ENCODE measurements around the gene SPTBN1.

Gene SPTBN1

DNA sequence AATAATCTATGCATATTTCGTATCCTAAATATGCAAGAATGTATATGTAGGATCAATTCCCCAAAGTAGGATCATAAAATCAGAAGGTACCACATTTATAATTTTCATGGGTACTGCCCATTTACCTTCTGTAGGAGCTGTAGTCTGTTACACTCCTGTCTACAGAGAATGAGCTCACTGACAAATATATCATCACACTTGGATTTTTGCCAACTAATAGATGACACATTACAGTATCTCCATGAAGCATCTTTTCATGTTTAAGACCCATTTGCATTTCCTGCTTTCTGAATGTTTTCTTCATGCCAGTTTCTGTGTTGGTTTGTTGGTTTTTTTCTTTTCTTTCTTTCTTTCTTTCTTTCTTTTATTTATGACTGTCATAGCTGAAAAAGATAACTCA lies 196.4 kb downstream of the SPTBN1 start:
- Histone ChIP-seq H3K27ac (ENCODE audit: insufficient read depth, low read length, poor library complexity, severe bottlenecking) (no peak overlapping the region), H3K9me3 (ENCODE audit: control insufficient read depth, low read length) (no peaks in the 10 kb centered on the region), H3K4me3 (ENCODE audit: insufficient read depth, low read depth, low read length, poor library complexity, severe bottlenecking) (no peak overlapping the region), H3K4me1 (ENCODE audit: control insufficient read depth, insufficient read depth, low read length, poor library complexity, severe bottlenecking) (no peaks in the 10 kb centered on the region), H3K27me3 (replicated peaks; ENCODE audit: control insufficient read depth, insufficient read depth, low read length, poor library complexity, severe bottlenecking) (no peaks in the 10 kb centered on the region), H3K36me3 (ENCODE audit: control insufficient read depth, insufficient read depth, low read length) (peaks cover 98% of the 10 kb centered on the region)
- DNase-seq = no peak

DNA sequence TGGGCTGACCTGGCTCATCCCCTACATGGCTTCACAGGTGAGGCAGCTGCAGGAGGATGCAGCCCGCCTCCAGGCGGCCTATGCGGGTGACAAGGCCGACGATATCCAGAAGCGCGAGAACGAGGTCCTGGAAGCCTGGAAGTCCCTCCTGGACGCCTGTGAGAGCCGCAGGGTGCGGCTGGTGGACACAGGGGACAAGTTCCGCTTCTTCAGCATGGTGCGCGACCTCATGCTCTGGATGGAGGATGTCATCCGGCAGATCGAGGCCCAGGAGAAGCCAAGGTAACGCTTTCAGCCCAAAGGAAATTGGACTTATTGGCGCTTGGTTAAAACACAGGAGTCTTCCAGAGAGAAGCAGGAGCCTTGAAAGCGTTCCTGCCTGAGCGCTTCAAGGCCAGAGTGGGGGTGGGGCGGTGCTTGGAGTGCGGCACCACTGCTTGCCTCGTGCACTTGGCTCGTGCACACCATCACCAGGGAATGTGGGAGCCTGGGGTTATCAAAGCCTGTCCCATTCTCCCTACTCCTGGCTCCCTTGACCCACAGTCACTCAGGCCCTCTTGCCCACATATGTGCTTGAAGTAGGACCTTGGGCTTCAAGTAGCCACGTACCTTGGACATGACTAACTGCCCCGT lies 197.6 kb downstream of the SPTBN1 start:
- Histone ChIP-seq H3K27me3 (replicated peaks; ENCODE audit: control insufficient read depth, insufficient read depth, low read length, poor library complexity, severe bottlenecking) (no peaks in the 10 kb centered on the region), H3K9me3 (ENCODE audit: control insufficient read depth, low read length) (no peaks in the 10 kb centered on the region), H3K27ac (ENCODE audit: insufficient read depth, low read length, poor library complexity, severe bottlenecking) (no peak overlapping the region), H3K36me3 (ENCODE audit: control insufficient read depth, insufficient read depth, low read length) (peaks cover 98% of the 10 kb centered on the region), H3K4me1 (ENCODE audit: control insufficient read depth, insufficient read depth, low read length, poor library complexity, severe bottlenecking) (no peaks in the 10 kb centered on the region), H3K4me3 (ENCODE audit: insufficient read depth, low read depth, low read length, poor library complexity, severe bottlenecking) (no peak overlapping the region)
- DNase-seq = no peak

DNA sequence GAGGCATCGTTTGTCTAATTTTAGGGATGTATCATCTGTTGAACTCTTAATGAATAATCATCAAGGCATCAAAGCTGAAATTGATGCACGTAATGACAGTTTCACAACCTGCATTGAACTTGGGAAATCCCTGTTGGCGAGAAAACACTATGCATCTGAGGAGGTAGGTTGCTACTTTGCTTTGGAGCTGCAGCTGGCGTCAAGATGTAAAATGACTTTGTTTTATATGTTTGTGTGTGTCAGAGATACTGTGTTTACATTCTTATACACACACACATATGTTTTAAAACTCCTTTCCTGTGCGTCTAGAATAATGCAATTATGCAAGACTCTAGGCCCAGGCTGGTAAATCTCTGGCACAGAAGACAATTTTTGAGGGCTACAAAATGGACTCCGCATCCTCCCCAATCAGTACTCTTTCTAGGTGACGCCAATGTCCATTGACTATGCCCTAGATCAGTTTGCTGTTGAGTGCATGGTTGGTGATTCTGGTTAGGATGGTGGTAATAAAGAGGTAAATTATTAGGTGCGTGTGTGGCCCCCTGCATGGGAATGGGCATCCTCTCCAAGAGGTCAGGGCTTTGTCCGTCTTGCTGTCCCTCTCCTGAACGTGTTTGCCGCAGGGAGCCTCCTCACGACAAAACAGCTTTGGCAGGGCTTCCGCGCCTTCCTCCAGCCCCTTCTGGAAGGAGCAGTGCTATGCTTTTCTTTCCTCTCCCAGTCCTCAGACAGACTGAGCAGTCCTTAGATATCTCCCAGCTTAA lies 199.1 kb downstream of the SPTBN1 start:
- Histone ChIP-seq H3K36me3 (ENCODE audit: control insufficient read depth, insufficient read depth, low read length) (peaks cover 98% of the 10 kb centered on the region), H3K9me3 (ENCODE audit: control insufficient read depth, low read length) (no peaks in the 10 kb centered on the region), H3K4me1 (ENCODE audit: control insufficient read depth, insufficient read depth, low read length, poor library complexity, severe bottlenecking) (no peaks in the 10 kb centered on the region), H3K27ac (ENCODE audit: insufficient read depth, low read length, poor library complexity, severe bottlenecking) (no peak overlapping the region), H3K27me3 (replicated peaks; ENCODE audit: control insufficient read depth, insufficient read depth, low read length, poor library complexity, severe bottlenecking) (no peaks in the 10 kb centered on the region), H3K4me3 (ENCODE audit: insufficient read depth, low read depth, low read length, poor library complexity, severe bottlenecking) (no peak overlapping the region)
- no peak for DNase-seq

DNA sequence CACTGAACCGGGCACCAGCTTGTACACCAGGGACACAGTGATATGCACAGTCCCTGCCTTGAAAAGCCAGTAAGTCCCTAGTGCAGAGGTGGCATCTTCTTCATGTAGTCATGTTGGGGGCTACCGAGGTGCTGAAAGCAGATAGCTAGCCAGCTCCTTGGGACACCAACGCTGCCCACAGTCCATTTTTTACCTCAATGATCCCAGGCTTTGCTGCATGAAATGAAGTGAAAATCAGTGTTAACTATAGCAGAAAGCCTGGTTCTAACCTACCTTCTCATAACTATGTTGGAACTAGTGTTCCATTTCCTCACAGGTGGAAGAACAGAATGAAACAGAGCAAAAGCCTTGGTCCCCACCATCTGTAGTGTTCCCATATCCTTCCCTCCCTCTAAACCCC lies 200.7 kb downstream of the SPTBN1 start:
- H3K36me3 ChIP-seq (ENCODE audit: control insufficient read depth, insufficient read depth, low read length) = peaks cover 92% of the 10 kb centered on the region
- no peak for DNase-seq
- no peak overlapping the region for H3K27ac ChIP-seq (ENCODE audit: insufficient read depth, low read length, poor library complexity, severe bottlenecking)
- no peak overlapping the region for H3K4me3 ChIP-seq (ENCODE audit: insufficient read depth, low read depth, low read length, poor library complexity, severe bottlenecking)
- no peaks in the 10 kb centered on the region for H3K4me1 ChIP-seq (ENCODE audit: control insufficient read depth, insufficient read depth, low read length, poor library complexity, severe bottlenecking)
- H3K27me3 ChIP-seq (replicated peaks; ENCODE audit: control insufficient read depth, insufficient read depth, low read length, poor library complexity, severe bottlenecking) = no peaks in the 10 kb centered on the region
- no peaks in the 10 kb centered on the region for H3K9me3 ChIP-seq (ENCODE audit: control insufficient read depth, low read length)

DNA sequence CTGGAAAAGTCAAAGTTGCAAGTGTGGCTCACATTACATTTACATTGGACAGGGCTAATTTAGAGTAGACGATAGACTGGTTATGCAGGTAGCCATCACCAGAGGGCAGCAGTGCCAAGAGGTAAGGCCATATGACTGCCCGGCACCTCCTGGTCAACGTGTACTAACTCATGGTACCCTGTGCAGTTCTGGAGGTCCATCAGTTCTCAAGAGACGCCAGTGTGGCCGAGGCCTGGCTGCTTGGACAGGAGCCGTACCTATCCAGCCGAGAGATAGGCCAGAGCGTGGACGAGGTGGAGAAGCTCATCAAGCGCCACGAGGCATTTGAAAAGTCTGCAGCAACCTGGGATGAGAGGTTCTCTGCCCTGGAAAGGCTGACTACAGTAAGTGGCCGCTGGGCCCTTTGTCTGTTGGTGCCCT lies 201.5 kb downstream of the SPTBN1 start:
- Histone ChIP-seq H3K4me1 (ENCODE audit: control insufficient read depth, insufficient read depth, low read length, poor library complexity, severe bottlenecking) (no peaks in the 10 kb centered on the region), H3K27me3 (replicated peaks; ENCODE audit: control insufficient read depth, insufficient read depth, low read length, poor library complexity, severe bottlenecking) (no peaks in the 10 kb centered on the region), H3K27ac (ENCODE audit: insufficient read depth, low read length, poor library complexity, severe bottlenecking) (no peak overlapping the region), H3K9me3 (ENCODE audit: control insufficient read depth, low read length) (no peaks in the 10 kb centered on the region), H3K36me3 (ENCODE audit: control insufficient read depth, insufficient read depth, low read length) (peaks cover 92% of the 10 kb centered on the region), H3K4me3 (ENCODE audit: insufficient read depth, low read depth, low read length, poor library complexity, severe bottlenecking) (no peak overlapping the region)
- no peak for DNase-seq

DNA sequence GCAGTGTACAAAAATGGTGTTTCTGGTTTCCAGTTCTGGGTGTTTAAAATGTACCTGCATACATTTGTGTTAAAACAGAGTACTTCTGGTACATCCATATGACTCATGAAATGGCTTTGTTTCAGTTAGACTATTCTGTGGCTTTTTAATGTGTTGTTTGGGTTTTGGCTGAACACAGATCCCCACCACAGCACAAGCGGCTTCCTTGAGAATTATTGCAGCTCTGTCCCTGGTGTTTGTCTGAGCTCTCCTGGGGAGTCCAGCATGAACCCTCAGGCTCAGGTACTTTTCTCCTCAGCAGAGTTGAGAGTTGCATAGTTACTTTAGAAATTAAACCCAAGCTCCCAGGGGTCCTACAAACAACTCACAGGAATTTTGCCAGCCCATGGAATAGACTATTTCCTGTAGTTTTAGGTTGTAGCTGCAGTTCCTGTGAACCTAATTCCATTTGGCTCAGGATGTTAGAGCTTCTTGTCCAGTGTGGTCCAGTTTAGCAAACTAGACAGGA lies 202.5 kb downstream of the SPTBN1 start:
- H3K36me3 ChIP-seq (ENCODE audit: control insufficient read depth, insufficient read depth, low read length) = peaks cover 91% of the 10 kb centered on the region
- DNase-seq = no peak
- no peaks in the 10 kb centered on the region for H3K9me3 ChIP-seq (ENCODE audit: control insufficient read depth, low read length)
- H3K4me3 ChIP-seq (ENCODE audit: insufficient read depth, low read depth, low read length, poor library complexity, severe bottlenecking) = no peak overlapping the region
- no peak overlapping the region for H3K27ac ChIP-seq (ENCODE audit: insufficient read depth, low read length, poor library complexity, severe bottlenecking)
- no peaks in the 10 kb centered on the region for H3K4me1 ChIP-seq (ENCODE audit: control insufficient read depth, insufficient read depth, low read length, poor library complexity, severe bottlenecking)
- H3K27me3 ChIP-seq (replicated peaks; ENCODE audit: control insufficient read depth, insufficient read depth, low read length, poor library complexity, severe bottlenecking) = no peaks in the 10 kb centered on the region

DNA sequence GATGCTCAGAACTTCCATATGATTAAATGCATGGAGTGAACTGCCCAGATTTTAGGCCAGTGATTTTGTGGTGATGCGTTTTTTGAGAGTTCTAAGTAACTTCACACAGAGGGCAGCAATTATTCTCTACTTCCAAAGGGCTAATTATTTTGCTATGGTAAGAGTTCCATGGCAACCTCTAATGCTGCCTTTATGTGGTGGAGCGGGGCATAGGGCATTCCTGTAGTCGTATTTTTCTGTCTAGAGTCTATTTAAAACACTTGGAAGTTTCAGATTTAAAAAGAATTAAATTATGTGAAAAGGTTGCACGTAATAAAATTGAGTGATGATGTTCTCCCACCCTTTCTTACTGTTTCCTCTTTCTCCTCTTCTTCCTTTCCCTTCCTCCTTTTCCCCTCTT lies 203.4 kb downstream of the SPTBN1 start:
- Histone ChIP-seq H3K4me1 (ENCODE audit: control insufficient read depth, insufficient read depth, low read length, poor library complexity, severe bottlenecking) (no peaks in the 10 kb centered on the region), H3K27me3 (replicated peaks; ENCODE audit: control insufficient read depth, insufficient read depth, low read length, poor library complexity, severe bottlenecking) (no peaks in the 10 kb centered on the region), H3K9me3 (ENCODE audit: control insufficient read depth, low read length) (no peaks in the 10 kb centered on the region), H3K36me3 (ENCODE audit: control insufficient read depth, insufficient read depth, low read length) (peaks cover 89% of the 10 kb centered on the region), H3K27ac (ENCODE audit: insufficient read depth, low read length, poor library complexity, severe bottlenecking) (no peak overlapping the region), H3K4me3 (ENCODE audit: insufficient read depth, low read depth, low read length, poor library complexity, severe bottlenecking) (no peak overlapping the region)
- DNase-seq = no peak

DNA sequence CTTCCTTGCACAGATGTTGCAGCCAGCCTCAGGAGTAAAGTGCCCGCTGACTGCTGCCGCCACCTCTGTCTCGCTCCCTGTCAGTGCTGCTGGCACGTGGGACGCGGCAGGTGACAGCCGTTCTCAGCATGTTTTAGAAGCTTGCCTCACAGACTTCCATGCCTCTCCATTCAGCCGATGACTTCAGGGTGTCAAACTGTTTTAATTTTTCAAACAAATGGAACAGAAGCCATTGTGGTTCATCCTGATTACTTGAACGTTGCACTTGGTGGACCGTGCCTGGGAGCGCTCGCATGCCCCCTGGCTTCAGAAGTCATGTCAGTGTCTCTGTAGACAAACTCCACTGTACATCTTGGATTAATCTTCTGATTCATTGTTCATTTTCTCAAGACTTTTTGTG lies 204.6 kb downstream of the SPTBN1 start:
- H3K4me1 ChIP-seq (ENCODE audit: control insufficient read depth, insufficient read depth, low read length, poor library complexity, severe bottlenecking) = no peaks in the 10 kb centered on the region
- DNase-seq = no peak
- no peaks in the 10 kb centered on the region for H3K27me3 ChIP-seq (replicated peaks; ENCODE audit: control insufficient read depth, insufficient read depth, low read length, poor library complexity, severe bottlenecking)
- H3K9me3 ChIP-seq (ENCODE audit: control insufficient read depth, low read length) = no peaks in the 10 kb centered on the region
- no peak overlapping the region for H3K4me3 ChIP-seq (ENCODE audit: insufficient read depth, low read depth, low read length, poor library complexity, severe bottlenecking)
- H3K27ac ChIP-seq (ENCODE audit: insufficient read depth, low read length, poor library complexity, severe bottlenecking) = no peak overlapping the region
- peaks cover 88% of the 10 kb centered on the region for H3K36me3 ChIP-seq (ENCODE audit: control insufficient read depth, insufficient read depth, low read length)

DNA sequence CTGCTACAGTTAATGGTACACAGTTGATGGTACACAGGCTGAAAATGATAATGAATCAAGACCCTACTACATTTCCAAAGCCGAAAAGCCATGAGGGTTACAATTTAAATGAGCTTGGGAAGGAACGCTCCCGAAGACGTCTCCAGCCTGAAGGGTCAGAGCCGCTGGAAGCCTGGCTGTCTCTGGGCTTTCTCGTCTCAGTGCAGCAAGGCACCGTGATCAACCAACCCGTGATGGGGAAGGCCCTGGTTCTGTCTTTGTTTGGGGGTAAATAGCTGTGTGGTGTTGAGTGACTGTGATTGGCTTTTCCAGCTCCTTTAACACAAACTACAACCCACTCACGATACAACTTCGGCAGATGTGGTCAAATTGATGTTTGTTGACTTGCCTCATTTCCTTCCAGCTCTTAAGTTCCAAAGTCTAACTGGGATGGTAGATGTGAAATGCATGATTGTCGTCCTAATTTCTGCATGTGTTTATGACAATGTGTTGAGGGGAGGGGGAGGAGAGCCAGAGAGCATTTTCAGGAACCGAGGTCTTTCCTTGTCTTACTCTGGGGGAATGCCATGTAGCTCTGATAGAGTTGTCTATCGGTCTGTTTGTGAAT lies 207.4 kb downstream of the SPTBN1 start:
- DNase-seq = no peak
- Histone ChIP-seq H3K4me1 (ENCODE audit: control insufficient read depth, insufficient read depth, low read length, poor library complexity, severe bottlenecking) (no peaks in the 10 kb centered on the region), H3K27ac (ENCODE audit: insufficient read depth, low read length, poor library complexity, severe bottlenecking) (no peak overlapping the region), H3K9me3 (ENCODE audit: control insufficient read depth, low read length) (no peaks in the 10 kb centered on the region), H3K4me3 (ENCODE audit: insufficient read depth, low read depth, low read length, poor library complexity, severe bottlenecking) (no peak overlapping the region), H3K36me3 (ENCODE audit: control insufficient read depth, insufficient read depth, low read length) (peaks cover 89% of the 10 kb centered on the region), H3K27me3 (replicated peaks; ENCODE audit: control insufficient read depth, insufficient read depth, low read length, poor library complexity, severe bottlenecking) (no peaks in the 10 kb centered on the region)

DNA sequence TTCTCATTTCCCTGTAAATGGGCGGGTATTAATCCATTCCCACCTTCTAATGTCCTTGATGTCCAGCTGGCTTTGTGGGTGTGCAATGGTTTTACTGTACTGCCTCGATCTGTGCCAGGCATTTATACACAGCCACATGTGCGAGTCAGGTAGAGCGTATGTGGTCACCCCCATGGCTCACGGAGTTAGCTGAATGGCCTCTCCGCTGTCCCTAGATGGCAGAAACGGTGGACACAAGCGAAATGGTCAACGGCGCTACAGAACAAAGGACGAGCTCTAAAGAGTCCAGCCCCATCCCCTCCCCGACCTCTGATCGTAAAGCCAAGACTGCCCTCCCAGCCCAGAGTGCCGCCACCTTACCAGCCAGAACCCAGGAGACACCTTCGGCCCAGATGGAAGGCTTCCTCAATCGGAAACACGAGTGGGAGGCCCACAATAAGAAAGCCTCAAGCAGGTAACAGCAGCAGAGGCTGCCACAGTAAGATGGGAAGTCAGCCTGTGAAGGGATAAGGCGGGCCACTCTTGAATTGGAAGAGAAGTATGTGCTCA lies 208.2 kb downstream of the SPTBN1 start:
- no peaks in the 10 kb centered on the region for H3K4me1 ChIP-seq (ENCODE audit: control insufficient read depth, insufficient read depth, low read length, poor library complexity, severe bottlenecking)
- H3K4me3 ChIP-seq (ENCODE audit: insufficient read depth, low read depth, low read length, poor library complexity, severe bottlenecking) = no peak overlapping the region
- no peaks in the 10 kb centered on the region for H3K9me3 ChIP-seq (ENCODE audit: control insufficient read depth, low read length)
- H3K27me3 ChIP-seq (replicated peaks; ENCODE audit: control insufficient read depth, insufficient read depth, low read length, poor library complexity, severe bottlenecking) = no peaks in the 10 kb centered on the region
- DNase-seq = no peak
- no peak overlapping the region for H3K27ac ChIP-seq (ENCODE audit: insufficient read depth, low read length, poor library complexity, severe bottlenecking)
- H3K36me3 ChIP-seq (ENCODE audit: control insufficient read depth, insufficient read depth, low read length) = peaks cover 86% of the 10 kb centered on the region

Data from effector memory CD4-positive, alpha-beta T cell (primary cell).